MCF 10A (cell line): ENCODE results near the gene TMEM131. TPM values are rescaled to one million over a fixed set of nuclear protein-coding genes. Genes with fewer than 3 reads are reported as not detected.

Source experiments
- BruUV-seq: library from RNA; stranded (reverse); fragments of 400-500 nt; replicated peaks from 2 replicates; lab custom pipeline; 2021; lab: Mats Ljungman, UMichigan
- CTCF ChIA-PET: fragments of 300-600 bp; sonication (Branson Sonifier 250); formaldehyde crosslinking; extraction: SDS; loops from one replicate; lab custom pipeline; 2021; ENCODE audit warnings: antibody characterized with exemption, inconsistent platforms; lab: Yijun Ruan, JAX
- POLR2A ChIA-PET: fragments of 300-600, 350-650 bp; sonication (Branson Sonifier 250); formaldehyde crosslinking; extraction: SDS; loops from one replicate; lab custom pipeline; 2020; ENCODE audit warnings: antibody characterized with exemption, inconsistent platforms; lab: Yijun Ruan, JAX
- DNase-seq: peaks from one replicate; pipeline ENCODE4 v3.0.0-alpha.2; 2018; ENCODE audit not compliant: unreplicated experiment
- H3K27ac Mint-ChIP-seq: one replicate; pipeline ENCODE4 v1.8.0; 2022; ENCODE audit warnings: mild to moderate bottlenecking, low read depth, mixed read lengths; ENCODE audit not compliant: unreplicated experiment
- H3K27me3 Mint-ChIP-seq: one replicate; pipeline ENCODE4 v1.8.0; 2022; ENCODE audit warnings: mixed read lengths; ENCODE audit not compliant: insufficient read depth, unreplicated experiment
- H3K36me3 Mint-ChIP-seq: one replicate; pipeline ENCODE4 v1.8.0; 2022; ENCODE audit warnings: mild to moderate bottlenecking, moderate library complexity, mixed read lengths; ENCODE audit not compliant: insufficient read depth, unreplicated experiment
- H3K4me1 Mint-ChIP-seq: one replicate; pipeline ENCODE4 v1.8.0; 2022; ENCODE audit warnings: mixed read lengths; ENCODE audit not compliant: insufficient read depth, unreplicated experiment
- H3K4me3 Mint-ChIP-seq: one replicate; pipeline ENCODE4 v1.8.0; 2022; ENCODE audit warnings: mild to moderate bottlenecking, moderate library complexity, mixed read lengths; ENCODE audit not compliant: unreplicated experiment
- H3K9me3 Mint-ChIP-seq: one replicate; pipeline ENCODE4 v1.8.0; 2022; ENCODE audit warnings: mixed read lengths; ENCODE audit not compliant: unreplicated experiment
- CTCF ChIP-seq: fragments of 200-600 bp; IDR thresholded peaks from one replicate; pipeline ENCODE4 v1.8.0; 2022; ENCODE audit warnings: antibody characterized with exemption, mild to moderate bottlenecking; ENCODE audit not compliant: unreplicated experiment
- intact Hi-C: fragments of 100-400 bp; cut with micrococcal nuclease; formaldehyde crosslinking; loops from 2 replicates; pipeline ENCODE4 v1.14.1; 2022
- total RNA-seq: library from RNA; stranded (reverse); gene quantifications from 2 replicates; pipeline ENCODE4 v1.2.3, GENCODE V29; 2022

Gene TMEM131
- total RNA-seq, 1 experiment from 2014 or later = 42.2 TPM

DNA sequence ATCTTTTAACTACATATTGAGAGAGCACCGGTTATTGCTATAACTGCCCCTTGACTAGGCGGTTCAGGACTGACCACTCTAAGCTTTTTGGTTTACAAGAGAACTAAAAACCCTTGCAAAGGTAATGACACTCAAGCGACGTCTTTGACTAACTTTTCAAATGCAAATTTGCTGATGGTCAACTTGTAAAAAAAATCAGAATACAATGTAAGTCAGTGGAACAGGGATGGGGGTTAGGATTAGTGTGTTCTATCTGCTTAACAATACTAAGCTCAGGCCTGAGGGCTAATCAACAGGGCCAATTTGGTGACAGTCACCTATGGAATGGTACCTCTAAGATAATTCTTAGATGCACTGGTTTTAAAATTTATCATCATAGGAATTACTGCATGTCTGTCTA is 225.3 kb downstream of the TMEM131 start:
- Mint-ChIP-seq H3K36me3 (peaks cover 28% of the 10 kb centered on the region), H3K9me3 (no peaks in the 10 kb centered on the region), H3K27me3 (no peaks in the 10 kb centered on the region), H3K4me3 (no peak overlapping the region), H3K27ac (no peak overlapping the region), H3K4me1 (no peaks in the 10 kb centered on the region)
- DNase-seq = no peak
- TF ChIP-seq CTCF = no peak
- POLR2A ChIA-PET = no interaction called here
- intact Hi-C loops = no loop called here
- no TSS peak for BruUV-seq
- CTCF ChIA-PET = interaction anchor here (0.5 to 1.3 kb wide), 3 partner anchors 21 to 615 kb away, joined by 3 to 5 read pairs (median 3); no protein-coding TSS in a partner anchor

GRCh38 chr2:97769711-97770110 is 226.0 kb downstream of the TMEM131 start:
- BruUV-seq = no TSS peak
- intact Hi-C loops = no loop called here
- no peaks in the 10 kb centered on the region for H3K9me3 Mint-ChIP-seq
- H3K27ac Mint-ChIP-seq = no peak overlapping the region
- no peaks in the 10 kb centered on the region for H3K27me3 Mint-ChIP-seq
- no peak for DNase-seq
- H3K4me1 Mint-ChIP-seq = no peaks in the 10 kb centered on the region
- H3K36me3 Mint-ChIP-seq = peaks cover 25% of the 10 kb centered on the region
- no peak overlapping the region for H3K4me3 Mint-ChIP-seq
- CTCF ChIA-PET = interaction anchor here (0.7 to 1.3 kb wide), 3 partner anchors 17 to 616 kb away, joined by 3 to 5 read pairs (median 3); no protein-coding TSS in a partner anchor
- no peak for TF ChIP-seq CTCF
- POLR2A ChIA-PET = no interaction called here

DNA sequence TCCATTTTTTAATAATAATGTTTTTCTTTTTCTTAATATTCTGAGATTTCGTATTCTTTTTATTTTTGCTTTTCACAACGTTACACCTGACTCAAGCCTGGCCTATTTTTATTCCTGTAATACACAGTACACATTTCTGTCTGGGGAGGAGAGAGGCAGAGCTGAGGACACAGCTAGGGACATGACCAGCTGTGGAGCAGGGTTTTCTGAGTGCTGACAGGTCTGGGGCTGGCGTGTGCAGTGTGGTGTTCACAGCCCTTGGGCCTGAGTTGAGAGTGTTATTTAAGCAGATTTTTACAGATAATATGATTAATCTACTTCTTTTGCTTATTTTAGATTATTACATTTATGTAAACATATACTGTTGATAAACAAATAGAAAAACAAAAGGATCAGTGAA is 226.4 kb downstream of the TMEM131 start:
- H3K27me3 Mint-ChIP-seq = no peaks in the 10 kb centered on the region
- no peak overlapping the region for H3K4me3 Mint-ChIP-seq
- peaks cover 27% of the 10 kb centered on the region for H3K36me3 Mint-ChIP-seq
- no peak for DNase-seq
- no peak overlapping the region for H3K27ac Mint-ChIP-seq
- CTCF ChIA-PET = interaction anchor here (0.9 kb wide), 1 partner anchor 17 kb away, joined by 3 read pairs; no protein-coding TSS in a partner anchor
- BruUV-seq = no TSS peak
- no peaks in the 10 kb centered on the region for H3K4me1 Mint-ChIP-seq
- TF ChIP-seq CTCF = no peak
- no peaks in the 10 kb centered on the region for H3K9me3 Mint-ChIP-seq
- POLR2A ChIA-PET = no interaction called here
- intact Hi-C loops = no loop called here

DNA sequence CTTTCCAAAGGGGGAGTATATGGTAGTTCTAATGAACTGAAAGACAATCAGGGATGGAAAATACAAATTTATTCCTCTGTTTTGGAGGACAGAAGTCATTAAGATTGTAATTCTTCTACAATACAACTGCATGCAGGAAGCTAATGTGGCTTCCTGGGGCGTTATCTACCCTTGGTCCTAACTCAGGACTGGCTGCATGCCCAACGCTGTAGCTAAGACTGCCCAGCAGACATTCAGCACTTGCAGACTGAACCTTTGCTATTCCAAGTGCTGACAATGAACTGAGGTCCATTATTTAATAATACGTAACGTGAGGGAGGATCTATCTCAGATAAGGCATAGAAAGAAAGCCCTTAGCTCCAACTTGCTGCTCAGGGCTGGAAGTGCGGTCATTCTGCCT is 229.2 kb downstream of the TMEM131 start:
- no peaks in the 10 kb centered on the region for H3K9me3 Mint-ChIP-seq
- CTCF ChIA-PET = interaction anchor here (0.6 to 1.8 kb wide), 4 partner anchors 21 to 523 kb away, joined by 3 to 8 read pairs (median 4); no protein-coding TSS in a partner anchor
- H3K4me1 Mint-ChIP-seq = no peaks in the 10 kb centered on the region
- H3K27me3 Mint-ChIP-seq = no peaks in the 10 kb centered on the region
- no TSS peak for BruUV-seq
- TF ChIP-seq CTCF = no peak
- no peak overlapping the region for H3K4me3 Mint-ChIP-seq
- no peak overlapping the region for H3K27ac Mint-ChIP-seq
- POLR2A ChIA-PET = no interaction called here
- intact Hi-C loops = no loop called here
- DNase-seq = no peak
- peaks cover 26% of the 10 kb centered on the region for H3K36me3 Mint-ChIP-seq
